K562 (cell line): ENCODE measurements around the gene NEURL2. TPM values are rescaled to one million over a fixed set of nuclear protein-coding genes. Genes with fewer than 3 reads are reported as not detected.

ENCODE experiments used
- ATAC-seq: fragments of 200-7000 bp; cut with Tn5 transposase; 3 replicates; pipeline ENCODE4 v1.9.1; 2020; ENCODE audit warnings: moderate library complexity
- BruUV-seq: library from RNA; stranded (reverse); fragments of 400-500 nt; replicated peaks from 2 replicates; lab custom pipeline; 2021; lab: Mats Ljungman, UMichigan
- CTCF ChIA-PET: fragments of 300-600 bp; formaldehyde crosslinking; extraction: SDS; loops from one replicate; lab custom pipeline; 2021; ENCODE audit warnings: low intra/inter-chr PET ratio; lab: Yijun Ruan, JAX
- POLR2A ChIA-PET: fragments of 300-600, 350-650 bp; sonication (Branson Sonifier 250); formaldehyde crosslinking; extraction: SDS; loops from one replicate; lab custom pipeline; 2021; ENCODE audit warnings: antibody characterized with exemption, inconsistent platforms; lab: Yijun Ruan, JAX
- DNase-seq, 4 experiments: peaks; one replicate each; pipeline versions ENCODE4 v3.0.0 to v3.0.0-alpha.2; 2011 to 2018; ENCODE audit warnings: low spot score in 3 of 4, mixed read lengths in 3 of 4; ENCODE audit errors: extremely low read depth in 1 of 4
- FAIRE-seq: peaks from 2 replicates; lab custom pipeline; 2011; peaks lifted over from hg19 to GRCh38; lab: Jason Lieb, UNC
- H2AFZ ChIP-seq: 2 replicates; pipeline ENCODE4 v1.6.0; 2011; ENCODE audit warnings: low read depth, low read length, control low read depth, inconsistent platforms
- H3K27ac ChIP-seq: fragments of 200-600 bp; 3 replicates; pipeline ENCODE4 v1.8.0; 2011; ENCODE audit warnings: low read depth, mild to moderate bottlenecking, control low read depth, inconsistent platforms, low read length, moderate library complexity, mixed read lengths; ENCODE audit errors: extremely low read depth
- H3K27me3 ChIP-seq, 2 experiments: fragments of 300-600 bp in 1 of 2; 2 replicates in 1 of 2; 3 replicates in 1 of 2; pipeline versions ENCODE4 v1.6.0 to v1.8.0; 2011; ENCODE audit warnings: inconsistent platforms in 2 of 2, low read length in 2 of 2, mild to moderate bottlenecking in 1 of 2, mixed read lengths in 1 of 2, moderate library complexity in 1 of 2; ENCODE audit not compliant: control insufficient read depth in 2 of 2, insufficient read depth in 2 of 2
- H3K36me3 ChIP-seq: fragments of 300-600 bp; 3 replicates; pipeline ENCODE4 v1.8.0; 2011; ENCODE audit warnings: mild to moderate bottlenecking, low read length, inconsistent platforms; ENCODE audit not compliant: control insufficient read depth, insufficient read depth
- H3K4me1 ChIP-seq, 2 experiments: fragments of 200-600 bp in 1 of 2; replicated peaks in 1 of 2; 2 replicates in 1 of 2; 3 replicates in 1 of 2; pipeline versions ENCODE4 v1.5.1 to v1.8.0; 2011; ENCODE audit warnings: inconsistent platforms in 2 of 2, low read length in 2 of 2, mild to moderate bottlenecking in 1 of 2, mixed read lengths in 1 of 2, moderate library complexity in 1 of 2; ENCODE audit not compliant: control insufficient read depth in 2 of 2, insufficient read depth in 2 of 2
- H3K4me2 ChIP-seq: 2 replicates; pipeline ENCODE4 v1.6.1; 2011; ENCODE audit warnings: low read length, control low read depth, inconsistent platforms, mixed read lengths; ENCODE audit not compliant: insufficient read depth
- H3K4me3 ChIP-seq: fragments of 200-600 bp; sonication (generic), shearing (Covaris generic); 2 replicates; pipeline ENCODE4 v1.5.1; 2016; ENCODE audit warnings: control low read depth, inconsistent platforms
- H3K79me2 ChIP-seq: fragments of 200-600 bp; 3 replicates; pipeline ENCODE4 v1.8.0; 2011; ENCODE audit warnings: low read length, inconsistent platforms; ENCODE audit not compliant: control insufficient read depth, insufficient read depth
- H3K9ac ChIP-seq, 2 experiments: 2 replicates each; pipeline versions ENCODE4 v1.6.0 to v1.6.1; 2011; ENCODE audit warnings: low read depth in 2 of 2, low read length in 2 of 2, control low read depth in 1 of 2, inconsistent platforms in 1 of 2, mild to moderate bottlenecking in 1 of 2, mixed read lengths in 1 of 2; ENCODE audit not compliant: insufficient read depth in 1 of 2
- H3K9me1 ChIP-seq: one replicate; pipeline ENCODE4 v1.6.0; 2011; ENCODE audit warnings: inconsistent platforms, mild to moderate bottlenecking, low read length, moderate library complexity; ENCODE audit not compliant: control insufficient read depth, insufficient read depth
- H3K9me3 ChIP-seq: replicated peaks from 2 replicates; pipeline ENCODE4 v1.5.1; 2011; ENCODE audit warnings: low read depth, low read length, inconsistent platforms; ENCODE audit not compliant: control insufficient read depth, insufficient read depth
- H4K20me1 ChIP-seq: replicated peaks from 2 replicates; pipeline ENCODE4 v1.6.1; 2011; ENCODE audit warnings: low read length, inconsistent platforms, mixed read lengths; ENCODE audit not compliant: control insufficient read depth, insufficient read depth
- ARNT ChIP-seq, 2 experiments: fragments of 450-650 bp; IDR thresholded peaks; 2 replicates each; pipeline ENCODE4 v1.6.1; 2016; ENCODE audit warnings: mild to moderate bottlenecking in 1 of 2
- CHCHD3 ChIP-seq: fragments of 250-450 bp; sonication (Bioruptor Pico); IDR thresholded peaks from 2 replicates; pipeline ENCODE4 v2.1.2; 2022; ENCODE audit warnings: mild to moderate bottlenecking
- ZNF121 ChIP-seq: sonication (generic); formaldehyde crosslinking; conservative IDR thresholded peaks from 2 replicates; pipeline ENCODE4 v1.8.0; 2022; ENCODE audit warnings: missing genetic modification reagents
- ZNF316 ChIP-seq: fragments of 450-650 bp; IDR thresholded peaks from 2 replicates; pipeline ENCODE4 v1.6.1; 2016
- WGBS: fragments of 100-300 bp; shearing (Covaris generic); methylation state at CpG from one replicate; pipeline ENCODE4 v1.1.6; 2016; ENCODE audit warnings: low coverage, mixed read lengths; ENCODE audit not compliant: insufficient coverage; ENCODE audit errors: missing lambda C conversion rate; 5-methylcytosine and 5-hydroxymethylcytosine counted together
- in situ Hi-C: fragments of 300-500 bp; cut with MboI; formaldehyde crosslinking; loops from 4 replicates; pipeline ENCODE4 v1.15.0; 2018; ENCODE audit warnings: inconsistent platforms, mixed read lengths
- intact Hi-C: fragments of 100-400 bp; cut with micrococcal nuclease; formaldehyde crosslinking; loops from 2 replicates; pipeline ENCODE4 v1.14.2; 2022
- polyA plus RNA-seq, 8 experiments: library from polyadenylated mRNA; depleted of rRNA in 4 of 8; stranded (reverse) in 5 of 8; unstranded in 3 of 8; fragments of >200 nt; fragmentation: Nextera tagmentation in 2 of 8; fragmentation: Illumina TruSeq in 1 of 8; extraction: Ambion mirVana in 2 of 8; extraction: Trizol in 1 of 8; gene quantifications; 2 replicates each; pipeline versions ENCODE4 v1.2.1 to v1.2.3, GENCODE V29; 2011 to 2014; ENCODE audit warnings: inconsistent platforms in 1 of 8, missing spikeins in 1 of 8
- total RNA-seq, 7 experiments: library from RNA; depleted of rRNA in 6 of 7; stranded (reverse); fragments of >200 nt in 6 of 7; fragmentation: Illumina TruSeq in 2 of 7; extraction: Trizol in 2 of 7; gene quantifications; 2 replicates each; pipeline versions ENCODE4 v1.2.1 to v1.2.3, GENCODE V29; 2011 to 2021; ENCODE audit warnings: low replicate concordance in 1 of 7
- TF ChIP-seq, protein P1 (sequence below): fragments of 250-450 bp; sonication (Bioruptor Pico); IDR thresholded peaks from 2 replicates; pipeline ENCODE4 v1.8.0; 2022; ENCODE audit warnings: moderate library complexity, mild to moderate bottlenecking, inconsistent platforms

Gene NEURL2
- total and polyA plus RNA-seq, 9 of the 15 experiments (the other 6 are each of a cell fraction or from before 2014, with no cell fraction given) = 0.22 to 1.9 (median 0.50) TPM; not detected in 1

DNA sequence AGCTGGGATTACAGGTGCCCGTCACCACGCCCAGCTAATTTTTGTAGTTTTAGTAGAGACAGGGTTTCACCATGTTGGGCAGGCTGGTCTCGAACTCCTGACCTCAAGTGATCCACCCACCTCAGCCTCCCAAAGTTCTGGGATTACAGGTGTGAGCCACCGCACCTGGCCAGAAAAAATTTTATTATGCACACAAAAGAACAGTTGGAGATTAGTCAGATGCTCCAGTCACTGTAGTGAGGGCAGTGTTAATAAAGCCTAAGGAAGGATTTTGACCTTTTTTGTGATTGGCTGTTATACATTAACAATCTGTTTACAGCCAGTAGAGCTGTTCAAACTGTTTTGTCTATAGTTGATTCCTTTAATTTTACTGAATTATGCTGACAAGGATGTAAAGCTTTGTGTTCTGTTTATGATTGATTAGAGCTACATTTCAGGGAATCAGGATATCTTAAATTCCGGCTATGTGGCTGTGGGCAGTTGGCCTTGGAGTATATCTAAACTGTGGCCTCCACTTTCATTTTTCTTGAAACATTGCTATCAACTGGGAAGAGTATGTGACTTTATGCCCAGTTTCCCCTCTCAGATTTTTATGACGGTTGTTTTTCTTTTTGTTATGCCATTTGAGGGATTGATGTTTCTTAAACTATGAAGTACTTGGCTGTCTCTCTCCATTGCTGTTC is 23.7 kb downstream of the NEURL2 start:
- TF ChIP-seq ARNT (IDR thresholded peaks at IDR 0.05) (no peak), ZNF316 (peak; percentile 49; the same call in 1 of the 2 replicates)

DNA sequence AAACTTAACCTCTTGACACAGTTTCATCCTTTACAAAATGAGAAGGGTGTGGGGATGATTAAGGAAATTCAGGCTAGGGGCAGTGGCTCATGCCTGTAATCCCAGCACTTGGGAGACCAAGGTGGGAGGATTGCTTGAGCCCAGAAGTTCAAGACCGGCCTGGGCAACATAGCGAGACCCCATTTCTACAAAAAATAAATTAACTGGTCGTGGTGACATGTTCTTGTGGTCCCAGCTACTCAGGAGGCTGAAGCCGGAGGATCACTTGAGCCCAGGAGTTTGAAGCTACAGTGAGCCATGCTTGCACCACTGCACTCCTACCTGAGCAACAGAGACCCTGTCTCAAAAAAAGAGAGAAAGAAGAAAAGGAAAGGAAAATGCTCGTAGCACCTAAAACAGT is 24.6 kb downstream of the NEURL2 start:
- no peak overlapping the region for H2AFZ ChIP-seq
- DNase-seq (no peak), FAIRE-seq (no peak), ATAC-seq (no peak)
- H3K9me3 ChIP-seq = no peaks in the 10 kb centered on the region
- no TSS peak for BruUV-seq
- no peaks in the 10 kb centered on the region for H4K20me1 ChIP-seq
- H3K4me1 ChIP-seq = no peaks in the 10 kb centered on the region; a peak in 1 of 5 replicates
- no peaks in the 10 kb centered on the region for H3K9me1 ChIP-seq
- intact Hi-C loops (no loop called here), in situ Hi-C loops (no loop called here)
- 80% methylated on average over 5 of the region's 5 CpGs for WGBS
- H3K27ac ChIP-seq = no peak overlapping the region
- H3K27me3 ChIP-seq = no peaks in the 10 kb centered on the region
- ChIA-PET POLR2A (interaction anchor here (1.3 kb wide), 1 partner anchor 19 kb away, joined by 3 read pairs; no protein-coding TSS in a partner anchor), CTCF (no interaction called here)
- H3K4me3 ChIP-seq = no peak overlapping the region
- H3K79me2 ChIP-seq = no peaks in the 10 kb centered on the region
- H3K36me3 ChIP-seq = no peaks in the 10 kb centered on the region
- no peak overlapping the region for H3K9ac ChIP-seq
- TF ChIP-seq, protein P1, sequence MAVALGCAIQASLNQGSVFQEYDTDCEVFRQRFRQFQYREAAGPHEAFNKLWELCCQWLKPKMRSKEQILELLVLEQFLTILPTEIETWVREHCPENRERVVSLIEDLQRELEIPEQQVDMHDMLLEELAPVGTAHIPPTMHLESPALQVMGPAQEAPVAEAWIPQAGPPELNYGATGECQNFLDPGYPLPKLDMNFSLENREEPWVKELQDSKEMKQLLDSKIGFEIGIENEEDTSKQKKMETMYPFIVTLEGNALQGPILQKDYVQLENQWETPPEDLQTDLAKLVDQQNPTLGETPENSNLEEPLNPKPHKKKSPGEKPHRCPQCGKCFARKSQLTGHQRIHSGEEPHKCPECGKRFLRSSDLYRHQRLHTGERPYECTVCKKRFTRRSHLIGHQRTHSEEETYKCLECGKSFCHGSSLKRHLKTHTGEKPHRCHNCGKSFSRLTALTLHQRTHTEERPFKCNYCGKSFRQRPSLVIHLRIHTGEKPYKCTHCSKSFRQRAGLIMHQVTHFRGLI = no peak
- TF ChIP-seq CHCHD3 (CRISPR knock-in tag) (no peak), ZNF121 (peak; percentile 66)
- no peak overlapping the region for H3K4me2 ChIP-seq

More for the DNA sequence above, 23.7 kb downstream of the NEURL2 start:
- no peaks in the 10 kb centered on the region for H3K79me2 ChIP-seq
- no TSS peak for BruUV-seq
- no peaks in the 10 kb centered on the region for H4K20me1 ChIP-seq
- intact Hi-C loops (no loop called here), in situ Hi-C loops (no loop called here)
- H3K4me3 ChIP-seq = no peak overlapping the region
- 76% methylated on average over 6 of the region's 6 CpGs for WGBS
- no peak for FAIRE-seq
- H3K9me3 ChIP-seq = no peaks in the 10 kb centered on the region
- no peak overlapping the region for H3K4me2 ChIP-seq
- no peak overlapping the region for H3K9ac ChIP-seq
- CTCF ChIA-PET = no interaction called here
- H2AFZ ChIP-seq = no peak overlapping the region
- no peaks in the 10 kb centered on the region for H3K27me3 ChIP-seq
- no peak for ATAC-seq
- DNase-seq = no peak
- POLR2A ChIA-PET = interaction anchor here (0.6 to 1.5 kb wide), 4 partner anchors 11 to 105 kb away, joined by 3 read pairs; partner anchors contain the start of gene ZSWIM1
- no peaks in the 10 kb centered on the region for H3K36me3 ChIP-seq
- H3K9me1 ChIP-seq = no peaks in the 10 kb centered on the region
- no peak overlapping the region for H3K27ac ChIP-seq
- H3K4me1 ChIP-seq = no peaks in the 10 kb centered on the region
